CD14-positive monocyte (primary cell): ENCODE measurements around the gene DNAH1. TPM values are rescaled to one million over a fixed set of nuclear protein-coding genes. Genes with fewer than 3 reads are reported as not detected.
A peak's percentile ranks its signal among the peaks of the same experiment; 100 is the strongest.

Source experiments
- DNase-seq, 3 donors: peaks; one replicate each; pipeline ENCODE4 v3.0.0-alpha.2; 2011 to 2022
- H2AFZ ChIP-seq: 2 replicates; pipeline ENCODE4 v1.6.0; 2012; ENCODE audit warnings: mild to moderate bottlenecking, low read depth, low read length, inconsistent platforms; ENCODE audit not compliant: insufficient read depth, poor library complexity, severe bottlenecking
- H3K27ac ChIP-seq, 2 donors: 1 replicate in 1 of 2; 2 replicates in 1 of 2; pipeline ENCODE4 v1.5.1; 2012 to 2013; ENCODE audit warnings: low read length in 2 of 2, control low read depth in 1 of 2, inconsistent platforms in 1 of 2, low read depth in 1 of 2, mild to moderate bottlenecking in 1 of 2
- H3K27me3 ChIP-seq, 2 donors: one replicate each; pipeline versions ENCODE4 v1.6.0 to v1.6.1; 2011 to 2013; ENCODE audit warnings: low read length in 2 of 2; ENCODE audit not compliant: control insufficient read depth in 2 of 2, insufficient read depth in 2 of 2
- H3K36me3 ChIP-seq, 2 donors: replicated peaks in 1 of 2; 1 replicate in 1 of 2; 2 replicates in 1 of 2; pipeline versions ENCODE4 v1.5.1 to v1.6.1; 2012 to 2013; ENCODE audit warnings: low read length in 2 of 2, control low read depth in 1 of 2, inconsistent platforms in 1 of 2, mild to moderate bottlenecking in 1 of 2; ENCODE audit not compliant: insufficient read depth in 2 of 2, control insufficient read depth in 1 of 2
- H3K4me1 ChIP-seq, 2 donors: 1 replicate in 1 of 2; 2 replicates in 1 of 2; pipeline versions ENCODE4 v1.5.1 to v1.6.1; 2012 to 2013; ENCODE audit warnings: low read length in 2 of 2, control low read depth in 1 of 2, inconsistent platforms in 1 of 2, mild to moderate bottlenecking in 1 of 2, moderate library complexity in 1 of 2; ENCODE audit not compliant: insufficient read depth in 2 of 2, control insufficient read depth in 1 of 2
- H3K4me2 ChIP-seq: replicated peaks from 2 replicates; pipeline ENCODE3; 2012; ENCODE audit warnings: low read length, moderate library complexity, mild to moderate bottlenecking; ENCODE audit not compliant: poor library complexity, severe bottlenecking; ENCODE audit errors: extremely low read depth
- H3K4me3 ChIP-seq, 3 experiments: fragments of 200-600 bp in 1 of 3; sonication (generic) in 1 of 3; replicated peaks in 1 of 3; 1 replicate in 2 of 3; 2 replicates in 1 of 3; pipeline ENCODE4 v1.5.1; 2011 to 2013; ENCODE audit warnings: low read length in 3 of 3, mild to moderate bottlenecking in 3 of 3, control low read depth in 2 of 3, low read depth in 2 of 3, inconsistent platforms in 1 of 3, moderate library complexity in 1 of 3
- H3K79me2 ChIP-seq: 2 replicates; pipeline ENCODE4 v1.6.0; 2012; ENCODE audit warnings: mild to moderate bottlenecking, control low read depth, inconsistent platforms, low read length, moderate library complexity; ENCODE audit not compliant: insufficient read depth
- H3K9ac ChIP-seq: 2 replicates; pipeline ENCODE4 v1.6.0; 2017; ENCODE audit warnings: low read length, mild to moderate bottlenecking; ENCODE audit not compliant: insufficient read depth, poor library complexity, severe bottlenecking
- H3K9me3 ChIP-seq, 2 donors: replicated peaks in 1 of 2; 1 replicate in 1 of 2; 2 replicates in 1 of 2; pipeline versions ENCODE4 v1.5.1 to v1.6.1; 2012 to 2013; ENCODE audit warnings: low read length in 2 of 2, control low read depth in 1 of 2; ENCODE audit not compliant: control insufficient read depth in 1 of 2, insufficient read depth in 1 of 2
- H4K20me1 ChIP-seq: 2 replicates; pipeline ENCODE4 v1.6.0; 2012; ENCODE audit warnings: mild to moderate bottlenecking, low read length, control low read depth, moderate library complexity; ENCODE audit not compliant: insufficient read depth
- H3K27ac Mint-ChIP-seq, 7 donors: one replicate each; pipeline ENCODE4 v1.8.0; 2020; ENCODE audit warnings: mild to moderate bottlenecking in 7 of 7, mixed read lengths in 7 of 7, moderate library complexity in 6 of 7, inconsistent platforms in 2 of 7
- H3K27me3 Mint-ChIP-seq, 3 donors: one replicate each; pipeline ENCODE4 v1.8.0; 2021 to 2022; ENCODE audit warnings: low read depth in 3 of 3, mild to moderate bottlenecking in 3 of 3, mixed read lengths in 3 of 3, moderate library complexity in 3 of 3, inconsistent platforms in 1 of 3
- H3K36me3 Mint-ChIP-seq, 2 donors: one replicate each; pipeline ENCODE4 v1.8.0; 2020; ENCODE audit warnings: mixed read lengths in 2 of 2, inconsistent platforms in 1 of 2, mild to moderate bottlenecking in 1 of 2
- H3K4me1 Mint-ChIP-seq: one replicate; pipeline ENCODE4 v1.8.0; 2020; ENCODE audit warnings: mild to moderate bottlenecking, mixed read lengths
- H3K4me3 Mint-ChIP-seq, 2 donors: one replicate each; pipeline ENCODE4 v1.8.0; 2020; ENCODE audit warnings: mild to moderate bottlenecking in 2 of 2, mixed read lengths in 2 of 2, moderate library complexity in 1 of 2
- H3K9me3 Mint-ChIP-seq, 7 donors: one replicate each; pipeline ENCODE4 v1.8.0; 2020 to 2022; ENCODE audit warnings: mixed read lengths in 7 of 7, mild to moderate bottlenecking in 6 of 7, moderate library complexity in 6 of 7, inconsistent platforms in 2 of 7
- WGBS: methylation state at CpG from one replicate; pipeline ENCODE4 v1.1.5; 2013; ENCODE audit warnings: missing lambda C conversion rate; ENCODE audit not compliant: insufficient coverage; 5-methylcytosine and 5-hydroxymethylcytosine counted together
- intact Hi-C, 2 donors: fragments of 100-400 bp; cut with micrococcal nuclease; formaldehyde crosslinking; loops; one replicate each; pipeline versions ENCODE4 v1.15.0 to v1.15.1; 2023
- polyA plus RNA-seq, 3 donors: library from polyadenylated mRNA; depleted of rRNA in 1 of 3; unstranded in 2 of 3; stranded (reverse) in 1 of 3; fragments of 300-500 nt in 2 of 3; fragments of >200 nt in 1 of 3; fragmentation: Illumina TruSeq in 2 of 3; gene quantifications; 1 replicate in 2 of 3; 2 replicates in 1 of 3; pipeline ENCODE4 v1.2.3, GENCODE V29; 2012 to 2021
- TF ChIP-seq, protein P1 (sequence below): fragments of 200-600 bp; IDR thresholded peaks from one replicate; pipeline ENCODE4 v1.8.0; 2022; ENCODE audit warnings: antibody characterized with exemption, mild to moderate bottlenecking

DNAH1 gene
- polyA plus RNA-seq, 3 donors: 0.15 to 47.0 (median 0.25) TPM

DNA sequence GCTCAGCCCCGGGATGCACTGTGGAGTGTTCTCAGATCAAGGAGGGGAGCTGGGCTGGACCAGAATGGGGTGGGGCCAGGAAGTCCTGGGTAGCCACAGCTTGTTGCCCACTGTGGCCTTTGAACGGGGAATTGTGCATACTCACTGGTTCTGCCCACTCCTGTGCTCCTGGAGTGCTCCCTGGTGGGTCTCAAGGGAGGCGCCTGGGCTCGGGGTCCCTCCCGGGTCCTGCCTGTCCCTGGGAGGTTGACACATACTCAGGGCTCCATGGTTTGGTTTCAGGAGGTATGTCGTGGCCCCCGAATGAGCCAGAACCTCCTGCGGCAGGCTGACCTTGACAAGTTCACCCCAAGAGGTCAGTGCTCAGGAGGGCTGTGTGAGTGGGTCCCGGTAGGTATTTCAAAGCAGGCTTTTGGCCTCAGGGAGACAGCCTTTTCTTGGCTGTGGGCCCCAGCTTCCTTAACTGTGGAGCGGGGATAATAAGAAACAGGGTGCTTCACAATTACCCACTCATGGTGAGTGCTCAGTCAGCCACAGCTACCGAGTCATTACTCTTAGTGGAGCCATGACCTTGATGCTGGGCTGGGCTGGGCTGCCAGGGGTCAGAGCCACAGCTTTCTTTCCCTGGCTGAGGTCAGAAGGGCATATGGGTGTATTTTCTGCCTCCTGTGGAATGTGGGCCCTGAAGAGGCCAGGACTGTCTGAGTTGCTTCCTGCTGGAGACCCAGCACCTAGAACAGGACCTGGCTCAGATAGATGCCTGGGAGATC is 7.6 kb downstream of the DNAH1 start:
- no peaks in the 10 kb centered on the region for H3K27me3 Mint-ChIP-seq
- no peaks in the 10 kb centered on the region for H3K27me3 ChIP-seq
- H3K79me2 ChIP-seq: no peaks in the 10 kb centered on the region
- H3K27ac Mint-ChIP-seq: peak overlapping the region in 1 of 7 donors; percentile 20
- H3K36me3 Mint-ChIP-seq: peaks cover 22 to 25% of the 10 kb centered on the region in 2 donors
- H3K9ac ChIP-seq: no peak overlapping the region
- intact Hi-C loops: no loop called here
- TF ChIP-seq, protein P1, sequence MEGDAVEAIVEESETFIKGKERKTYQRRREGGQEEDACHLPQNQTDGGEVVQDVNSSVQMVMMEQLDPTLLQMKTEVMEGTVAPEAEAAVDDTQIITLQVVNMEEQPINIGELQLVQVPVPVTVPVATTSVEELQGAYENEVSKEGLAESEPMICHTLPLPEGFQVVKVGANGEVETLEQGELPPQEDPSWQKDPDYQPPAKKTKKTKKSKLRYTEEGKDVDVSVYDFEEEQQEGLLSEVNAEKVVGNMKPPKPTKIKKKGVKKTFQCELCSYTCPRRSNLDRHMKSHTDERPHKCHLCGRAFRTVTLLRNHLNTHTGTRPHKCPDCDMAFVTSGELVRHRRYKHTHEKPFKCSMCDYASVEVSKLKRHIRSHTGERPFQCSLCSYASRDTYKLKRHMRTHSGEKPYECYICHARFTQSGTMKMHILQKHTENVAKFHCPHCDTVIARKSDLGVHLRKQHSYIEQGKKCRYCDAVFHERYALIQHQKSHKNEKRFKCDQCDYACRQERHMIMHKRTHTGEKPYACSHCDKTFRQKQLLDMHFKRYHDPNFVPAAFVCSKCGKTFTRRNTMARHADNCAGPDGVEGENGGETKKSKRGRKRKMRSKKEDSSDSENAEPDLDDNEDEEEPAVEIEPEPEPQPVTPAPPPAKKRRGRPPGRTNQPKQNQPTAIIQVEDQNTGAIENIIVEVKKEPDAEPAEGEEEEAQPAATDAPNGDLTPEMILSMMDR: no peak
- DNase-seq: no peak
- H2AFZ ChIP-seq: no peak overlapping the region
- no peaks in the 10 kb centered on the region for H3K9me3 ChIP-seq
- H3K4me3 ChIP-seq: no peak overlapping the region
- H3K4me3 Mint-ChIP-seq: no peak overlapping the region
- H3K9me3 Mint-ChIP-seq: no peaks in the 10 kb centered on the region
- no peaks in the 10 kb centered on the region for H4K20me1 ChIP-seq
- no peaks in the 10 kb centered on the region for H3K4me1 Mint-ChIP-seq
- peaks cover 8 to 26% of the 10 kb centered on the region in 2 donors for H3K36me3 ChIP-seq
- WGBS: 89% methylated on average over 8 of the region's 11 CpGs
- no peak overlapping the region for H3K27ac ChIP-seq
- no peak overlapping the region for H3K4me2 ChIP-seq
- no peaks in the 10 kb centered on the region for H3K4me1 ChIP-seq

DNA sequence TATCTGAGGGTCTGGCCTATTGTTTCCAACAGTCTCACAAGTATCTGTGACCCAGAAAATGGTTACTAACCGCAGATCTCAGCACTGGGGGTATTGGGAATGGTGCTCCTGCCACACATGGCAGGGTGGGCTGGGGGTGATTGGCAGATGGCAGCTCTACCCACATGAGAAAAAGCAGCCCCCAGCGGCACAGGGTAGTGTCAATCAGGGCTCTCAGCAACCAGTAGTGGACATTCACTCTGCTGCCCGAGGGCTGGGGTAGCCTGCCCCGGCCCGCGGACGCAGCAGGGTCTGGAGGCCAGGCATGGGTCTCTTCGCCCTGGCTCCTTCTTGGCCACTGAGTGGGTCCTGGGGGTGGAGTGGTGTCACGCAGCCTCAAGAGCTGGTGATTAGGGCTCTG is 8.6 kb downstream of the DNAH1 start:
- Histone ChIP-seq H3K9me3 (no peaks in the 10 kb centered on the region), H2AFZ (no peak overlapping the region), H3K27me3 (no peaks in the 10 kb centered on the region), H3K9ac (no peak overlapping the region), H3K36me3 (peaks cover 8 to 28% of the 10 kb centered on the region in 2 donors), H3K4me2 (no peak overlapping the region), H4K20me1 (no peaks in the 10 kb centered on the region), H3K4me3 (no peak overlapping the region), H3K4me1 (no peaks in the 10 kb centered on the region), H3K27ac (no peak overlapping the region), H3K79me2 (no peaks in the 10 kb centered on the region)
- Mint-ChIP-seq H3K4me1 (no peaks in the 10 kb centered on the region), H3K27me3 (no peaks in the 10 kb centered on the region), H3K4me3 (no peak overlapping the region), H3K9me3 (no peaks in the 10 kb centered on the region), H3K27ac (no peak overlapping the region), H3K36me3 (peaks cover 16 to 17% of the 10 kb centered on the region in 2 donors)
- WGBS: 96% methylated on average over 9 of the region's 9 CpGs
- no peak for DNase-seq
- intact Hi-C loops: no loop called here
- TF ChIP-seq, protein P1: no peak
